ENCODE data around the gene HDAC3. TPM values are rescaled to one million over a fixed set of nuclear protein-coding genes. Genes with fewer than 3 reads are reported as not detected.

HDAC3 gene
- polyA plus RNA-seq, 1 experiment, result 78.3 TPM

DNA sequence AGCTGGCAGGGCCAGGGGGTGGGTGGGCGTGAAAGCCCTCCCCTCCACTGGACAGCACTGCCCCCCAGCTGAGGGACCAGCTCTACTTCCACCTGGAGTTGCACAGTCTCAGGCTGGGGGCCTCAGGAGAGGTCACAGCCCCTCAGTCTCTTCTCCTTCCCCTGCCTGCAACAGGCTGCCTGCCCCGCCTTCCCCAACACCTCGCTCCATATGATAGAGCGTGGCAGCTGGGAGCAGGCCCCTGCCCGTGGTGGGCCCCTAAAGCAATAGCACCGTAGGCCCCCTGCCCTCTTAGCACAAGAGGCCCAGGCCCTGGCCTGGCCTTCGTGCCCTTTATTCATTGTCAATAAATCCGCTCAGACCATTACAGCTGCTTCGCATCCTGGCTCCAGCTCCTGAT is 4.0 kb upstream of the HDAC3 start:
- POLR2A ChIA-PET, result no interaction called here
- CTCF ChIA-PET, result interaction anchor here (1.2 to 1.6 kb wide), 2 partner anchors 49 to 51 kb away, joined by 3 to 4 read pairs; no protein-coding TSS in a partner anchor
- H3K27me3 ChIP-seq (ENCODE audit: control insufficient read depth, insufficient read depth, low read length), result no peaks in the 10 kb centered on the region
- TF ChIP-seq, protein P1, sequence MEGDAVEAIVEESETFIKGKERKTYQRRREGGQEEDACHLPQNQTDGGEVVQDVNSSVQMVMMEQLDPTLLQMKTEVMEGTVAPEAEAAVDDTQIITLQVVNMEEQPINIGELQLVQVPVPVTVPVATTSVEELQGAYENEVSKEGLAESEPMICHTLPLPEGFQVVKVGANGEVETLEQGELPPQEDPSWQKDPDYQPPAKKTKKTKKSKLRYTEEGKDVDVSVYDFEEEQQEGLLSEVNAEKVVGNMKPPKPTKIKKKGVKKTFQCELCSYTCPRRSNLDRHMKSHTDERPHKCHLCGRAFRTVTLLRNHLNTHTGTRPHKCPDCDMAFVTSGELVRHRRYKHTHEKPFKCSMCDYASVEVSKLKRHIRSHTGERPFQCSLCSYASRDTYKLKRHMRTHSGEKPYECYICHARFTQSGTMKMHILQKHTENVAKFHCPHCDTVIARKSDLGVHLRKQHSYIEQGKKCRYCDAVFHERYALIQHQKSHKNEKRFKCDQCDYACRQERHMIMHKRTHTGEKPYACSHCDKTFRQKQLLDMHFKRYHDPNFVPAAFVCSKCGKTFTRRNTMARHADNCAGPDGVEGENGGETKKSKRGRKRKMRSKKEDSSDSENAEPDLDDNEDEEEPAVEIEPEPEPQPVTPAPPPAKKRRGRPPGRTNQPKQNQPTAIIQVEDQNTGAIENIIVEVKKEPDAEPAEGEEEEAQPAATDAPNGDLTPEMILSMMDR (IDR thresholded peaks at IDR 0.05; ENCODE audit: low read depth, low read length), result no peak
- no peaks in the 10 kb centered on the region; the same call in 1 of the 2 replicates for H3K9me3 ChIP-seq (ENCODE audit: control insufficient read depth, insufficient read depth, low read length)
- no peak overlapping the region for H3K27ac ChIP-seq (ENCODE audit: low read depth, low read length)
- no peak overlapping the region for H3K4me3 ChIP-seq (ENCODE audit: low read depth, low read length)
- DNase-seq (ENCODE audit: low read depth, low spot score), result no peak

DNA sequence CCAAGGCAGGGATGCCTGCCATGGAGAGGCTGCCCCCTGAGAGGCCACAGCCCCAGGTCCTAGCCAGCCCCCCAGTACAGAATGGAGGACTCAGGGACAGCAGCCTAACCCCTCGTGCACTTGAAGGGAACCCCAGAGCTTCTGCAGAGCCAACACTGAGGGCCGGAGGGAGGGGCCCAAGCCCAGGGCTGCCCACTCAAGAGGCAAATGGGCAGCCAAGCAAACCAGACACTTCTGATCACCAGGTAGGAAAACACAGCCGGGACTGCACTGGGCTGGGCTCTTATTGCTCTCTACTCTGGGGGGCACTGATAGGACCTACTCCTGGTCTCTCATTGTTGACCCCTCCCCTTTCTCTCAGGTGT is 3.4 kb upstream of the HDAC3 start:
- no peak overlapping the region for H3K4me3 ChIP-seq (ENCODE audit: low read depth, low read length)
- ChIA-PET POLR2A (no interaction called here), CTCF (interaction anchor here (1.6 kb wide), 1 partner anchor 48 kb away, joined by 4 read pairs; no protein-coding TSS in a partner anchor)
- H3K27me3 ChIP-seq (ENCODE audit: control insufficient read depth, insufficient read depth, low read length), result no peaks in the 10 kb centered on the region
- DNase-seq (ENCODE audit: low read depth, low spot score), result no peak
- TF ChIP-seq, protein P1 (IDR thresholded peaks at IDR 0.05; ENCODE audit: low read depth, low read length), result no peak
- H3K9me3 ChIP-seq (ENCODE audit: control insufficient read depth, insufficient read depth, low read length), result no peaks in the 10 kb centered on the region; the same call in 1 of the 2 replicates
- H3K27ac ChIP-seq (ENCODE audit: low read depth, low read length), result no peak overlapping the region

DNA sequence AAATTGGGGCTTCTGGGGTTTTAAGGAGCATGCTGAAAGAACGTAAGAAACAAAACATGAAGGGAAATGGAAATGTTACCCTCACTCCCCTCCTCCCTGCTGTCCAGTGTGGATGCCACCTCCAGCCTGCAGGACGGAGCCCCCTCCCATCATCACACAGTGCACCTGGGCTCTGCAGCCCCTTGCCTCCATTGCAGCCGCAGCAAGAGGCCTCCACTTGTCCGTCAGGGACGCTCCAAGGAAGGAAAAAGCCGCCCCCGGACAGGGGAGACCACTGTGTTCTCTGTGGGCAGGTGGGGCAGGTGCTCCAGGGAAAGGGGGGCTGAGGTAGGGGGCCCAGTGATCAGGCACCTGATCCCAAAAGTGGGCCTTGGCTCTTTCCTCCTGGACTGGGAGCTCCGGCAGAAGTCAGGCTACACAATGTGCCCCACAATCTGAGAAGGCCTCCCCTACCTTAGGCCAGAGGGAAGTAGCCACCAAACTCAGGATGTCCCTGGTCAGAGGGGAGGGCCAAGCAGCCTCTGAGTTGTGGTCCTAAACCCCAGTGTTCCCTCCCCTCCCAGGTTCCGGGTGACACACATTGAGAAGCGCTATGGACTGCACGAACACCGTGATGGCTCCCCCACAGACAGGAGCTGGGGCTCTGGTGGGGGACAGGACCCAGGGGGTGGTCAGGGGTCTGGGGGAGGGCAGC is 2.9 kb upstream of the HDAC3 start:
- no peaks in the 10 kb centered on the region for H3K27me3 ChIP-seq (ENCODE audit: control insufficient read depth, insufficient read depth, low read length)
- TF ChIP-seq, protein P1 (IDR thresholded peaks at IDR 0.05; ENCODE audit: low read depth, low read length), result no peak
- no peak overlapping the region for H3K27ac ChIP-seq (ENCODE audit: low read depth, low read length)
- no peak for DNase-seq (ENCODE audit: low read depth, low spot score)
- no peaks in the 10 kb centered on the region; the same call in 1 of the 2 replicates for H3K9me3 ChIP-seq (ENCODE audit: control insufficient read depth, insufficient read depth, low read length)
- no peak overlapping the region for H3K4me3 ChIP-seq (ENCODE audit: low read depth, low read length)
- ChIA-PET CTCF (interaction anchor here (1.6 to 11.5 kb wide), 3 partner anchors 19 to 47 kb away, joined by 4 to 175 read pairs (median 31); partner anchors contain the start of gene DIAPH1), POLR2A (no interaction called here)

DNA sequence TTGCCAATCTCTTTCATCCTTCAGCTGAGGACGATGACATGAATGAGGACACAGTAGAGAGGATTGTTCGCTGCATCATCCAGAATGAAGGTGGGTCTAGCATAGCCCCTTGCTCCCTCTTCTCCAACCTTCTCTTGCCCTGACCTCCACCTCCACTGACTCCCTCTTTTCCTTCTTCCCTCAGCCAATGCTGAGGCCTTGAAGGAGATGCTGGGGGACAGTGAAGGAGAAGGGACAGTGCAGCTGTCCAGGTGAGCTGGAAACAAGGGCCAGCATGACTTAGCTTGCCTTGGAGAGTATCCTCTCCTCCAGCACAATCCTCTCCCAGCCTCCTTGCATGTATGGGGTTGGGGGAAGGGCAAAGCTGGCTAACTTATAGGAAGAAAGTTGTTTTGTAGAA is 2.1 kb upstream of the HDAC3 start:
- H3K27me3 ChIP-seq (ENCODE audit: control insufficient read depth, insufficient read depth, low read length), result no peaks in the 10 kb centered on the region
- no peak overlapping the region for H3K4me3 ChIP-seq (ENCODE audit: low read depth, low read length)
- ChIA-PET CTCF (interaction anchor here (3.9 to 11.5 kb wide), 2 partner anchors 19 to 46 kb away, joined by 31 to 175 read pairs; partner anchors contain the start of gene DIAPH1), POLR2A (no interaction called here)
- no peaks in the 10 kb centered on the region; the same call in 1 of the 2 replicates for H3K9me3 ChIP-seq (ENCODE audit: control insufficient read depth, insufficient read depth, low read length)
- DNase-seq (ENCODE audit: low read depth, low spot score), result no peak
- TF ChIP-seq, protein P1 (IDR thresholded peaks at IDR 0.05; ENCODE audit: low read depth, low read length), result no peak
- H3K27ac ChIP-seq (ENCODE audit: low read depth, low read length), result no peak overlapping the region

DNA sequence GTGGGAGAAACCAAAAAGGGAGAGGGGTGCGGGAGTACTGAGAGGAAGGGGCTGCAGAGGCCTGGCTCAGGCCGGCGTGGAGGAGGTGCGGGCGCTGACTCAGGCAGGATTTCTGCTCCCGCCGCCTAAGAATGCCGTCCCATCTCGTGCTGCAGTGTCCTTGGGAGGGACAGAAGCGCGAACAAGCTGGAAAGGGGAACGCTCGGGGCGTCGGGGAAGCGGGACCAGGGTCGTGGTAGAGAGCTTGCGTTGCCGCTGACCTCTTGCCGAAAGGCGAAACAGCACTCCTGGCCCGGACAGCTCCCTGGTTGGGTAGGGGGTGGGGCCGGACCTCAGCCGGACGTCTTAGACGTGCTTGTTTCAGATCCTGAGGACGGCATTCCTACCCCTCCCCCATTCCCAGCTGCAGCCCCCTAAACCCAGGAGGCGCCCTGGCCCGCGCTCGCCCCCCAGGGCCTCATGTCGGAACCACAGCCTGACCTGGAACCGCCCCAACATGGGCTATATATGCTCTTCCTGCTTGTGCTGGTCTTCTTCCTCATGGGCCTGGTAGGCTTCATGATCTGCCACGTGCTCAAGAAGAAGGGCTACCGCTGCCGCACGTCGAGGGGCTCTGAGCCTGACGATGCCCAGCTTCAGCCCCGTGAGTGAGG is 1.2 kb upstream of the HDAC3 start:
- ChIA-PET CTCF (interaction anchor here (1.4 to 11.5 kb wide), 5 partner anchors 18 to 323 kb away, joined by 4 to 175 read pairs (median 6); partner anchors contain the start of gene DIAPH1), POLR2A (interaction anchor here (1.4 to 3.1 kb wide), 4 partner anchors 14 to 29 kb away, joined by 3 to 28 read pairs (median 13); partner anchors contain the start of genes DIAPH1 and FCHSD1)
- H3K27ac ChIP-seq (ENCODE audit: low read depth, low read length), result no peak overlapping the region
- peak overlapping the region; percentile 77 for H3K4me3 ChIP-seq (ENCODE audit: low read depth, low read length)
- H3K27me3 ChIP-seq (ENCODE audit: control insufficient read depth, insufficient read depth, low read length), result no peaks in the 10 kb centered on the region
- no peak for DNase-seq (ENCODE audit: low read depth, low spot score)
- no peaks in the 10 kb centered on the region; the same call in 1 of the 2 replicates for H3K9me3 ChIP-seq (ENCODE audit: control insufficient read depth, insufficient read depth, low read length)
- TF ChIP-seq, protein P1 (IDR thresholded peaks at IDR 0.05; ENCODE audit: low read depth, low read length), result peak; percentile 36
